ENCODE results near the gene PTPRZ1. TPM values are rescaled to one million over a fixed set of nuclear protein-coding genes. Genes with fewer than 3 reads are reported as not detected.

The PTPRZ1 gene
- total RNA-seq, 1 donor from 2014 or later: 11.4 TPM

DNA sequence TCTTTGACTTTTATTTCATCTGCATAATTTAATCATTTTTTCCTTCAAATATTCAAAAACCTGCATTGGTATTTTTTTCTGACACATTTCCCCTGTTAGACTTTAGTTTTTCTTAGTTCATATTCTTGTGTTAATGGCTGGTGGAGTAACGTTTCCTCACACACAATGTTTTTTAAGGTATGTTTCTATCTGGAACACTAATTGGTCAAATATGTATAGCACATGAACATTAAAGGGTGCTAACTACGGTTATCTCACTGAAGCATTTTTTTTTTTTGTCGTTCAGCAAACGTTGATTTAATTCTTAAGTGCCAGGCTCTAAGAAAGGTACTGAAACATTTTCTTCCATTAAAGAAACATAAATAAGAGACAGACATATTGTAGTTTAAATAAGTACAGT, 87.7 kb downstream of the PTPRZ1 start:
- no peak overlapping the region for H3K4me3 Mint-ChIP-seq (ENCODE audit: unreplicated experiment)
- no peaks in the 10 kb centered on the region for H3K4me1 Mint-ChIP-seq (ENCODE audit: low read depth, unreplicated experiment)
- H3K27me3 Mint-ChIP-seq (ENCODE audit: unreplicated experiment): no peaks in the 10 kb centered on the region
- no peaks in the 10 kb centered on the region for H3K9me3 Mint-ChIP-seq (ENCODE audit: unreplicated experiment)
- H3K36me3 Mint-ChIP-seq (ENCODE audit: unreplicated experiment): no peaks in the 10 kb centered on the region
- H3K27ac Mint-ChIP-seq (ENCODE audit: unreplicated experiment): no peak overlapping the region
- DNase-seq: no peak
- TF ChIP-seq, protein P1, sequence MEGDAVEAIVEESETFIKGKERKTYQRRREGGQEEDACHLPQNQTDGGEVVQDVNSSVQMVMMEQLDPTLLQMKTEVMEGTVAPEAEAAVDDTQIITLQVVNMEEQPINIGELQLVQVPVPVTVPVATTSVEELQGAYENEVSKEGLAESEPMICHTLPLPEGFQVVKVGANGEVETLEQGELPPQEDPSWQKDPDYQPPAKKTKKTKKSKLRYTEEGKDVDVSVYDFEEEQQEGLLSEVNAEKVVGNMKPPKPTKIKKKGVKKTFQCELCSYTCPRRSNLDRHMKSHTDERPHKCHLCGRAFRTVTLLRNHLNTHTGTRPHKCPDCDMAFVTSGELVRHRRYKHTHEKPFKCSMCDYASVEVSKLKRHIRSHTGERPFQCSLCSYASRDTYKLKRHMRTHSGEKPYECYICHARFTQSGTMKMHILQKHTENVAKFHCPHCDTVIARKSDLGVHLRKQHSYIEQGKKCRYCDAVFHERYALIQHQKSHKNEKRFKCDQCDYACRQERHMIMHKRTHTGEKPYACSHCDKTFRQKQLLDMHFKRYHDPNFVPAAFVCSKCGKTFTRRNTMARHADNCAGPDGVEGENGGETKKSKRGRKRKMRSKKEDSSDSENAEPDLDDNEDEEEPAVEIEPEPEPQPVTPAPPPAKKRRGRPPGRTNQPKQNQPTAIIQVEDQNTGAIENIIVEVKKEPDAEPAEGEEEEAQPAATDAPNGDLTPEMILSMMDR (IDR thresholded peaks at IDR 0.05; ENCODE audit: partially characterized antibody, unreplicated experiment): no peak

DNA sequence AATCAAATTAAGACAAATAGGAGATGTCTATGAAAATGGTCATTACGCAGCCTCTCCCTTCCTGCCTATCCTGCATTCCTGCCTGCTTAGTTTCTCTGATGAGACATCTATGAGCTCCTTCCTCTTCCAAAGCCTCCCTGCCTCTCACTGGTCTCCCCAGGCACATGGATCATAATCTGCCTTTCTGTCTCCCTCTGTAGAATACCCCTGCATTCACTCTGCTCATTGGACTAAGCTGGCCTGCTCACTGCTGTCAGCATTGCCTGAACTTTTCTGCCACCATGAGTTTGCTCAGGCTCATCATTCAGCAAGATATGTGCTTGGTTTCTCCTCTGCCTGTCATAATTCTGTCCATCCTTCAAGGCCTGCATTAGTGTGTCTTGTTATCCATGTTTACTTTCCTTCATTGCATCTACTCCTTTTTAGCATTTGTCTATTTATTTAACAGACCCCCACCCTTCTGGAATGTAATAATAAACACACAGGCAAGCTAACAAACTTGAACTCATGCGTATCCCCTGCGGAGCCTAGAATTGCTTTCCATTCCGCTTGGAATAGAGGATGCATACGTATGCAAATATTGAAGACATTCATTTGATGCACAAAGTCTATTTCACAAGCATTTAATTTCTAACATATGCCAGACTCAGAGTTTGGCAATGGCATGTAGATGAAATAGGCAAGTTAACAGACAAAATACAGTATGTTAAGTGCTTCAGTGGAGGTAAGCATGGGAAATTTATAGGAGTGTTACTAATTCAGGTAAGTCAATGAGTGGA, 88.3 kb downstream of the PTPRZ1 start:
- Mint-ChIP-seq H3K9me3 (ENCODE audit: unreplicated experiment) (no peaks in the 10 kb centered on the region), H3K27me3 (ENCODE audit: unreplicated experiment) (no peaks in the 10 kb centered on the region), H3K4me1 (ENCODE audit: low read depth, unreplicated experiment) (no peaks in the 10 kb centered on the region), H3K4me3 (ENCODE audit: unreplicated experiment) (no peak overlapping the region), H3K36me3 (ENCODE audit: unreplicated experiment) (no peaks in the 10 kb centered on the region), H3K27ac (ENCODE audit: unreplicated experiment) (no peak overlapping the region)
- DNase-seq: no peak
- TF ChIP-seq, protein P1 (IDR thresholded peaks at IDR 0.05; ENCODE audit: partially characterized antibody, unreplicated experiment): no peak

DNA sequence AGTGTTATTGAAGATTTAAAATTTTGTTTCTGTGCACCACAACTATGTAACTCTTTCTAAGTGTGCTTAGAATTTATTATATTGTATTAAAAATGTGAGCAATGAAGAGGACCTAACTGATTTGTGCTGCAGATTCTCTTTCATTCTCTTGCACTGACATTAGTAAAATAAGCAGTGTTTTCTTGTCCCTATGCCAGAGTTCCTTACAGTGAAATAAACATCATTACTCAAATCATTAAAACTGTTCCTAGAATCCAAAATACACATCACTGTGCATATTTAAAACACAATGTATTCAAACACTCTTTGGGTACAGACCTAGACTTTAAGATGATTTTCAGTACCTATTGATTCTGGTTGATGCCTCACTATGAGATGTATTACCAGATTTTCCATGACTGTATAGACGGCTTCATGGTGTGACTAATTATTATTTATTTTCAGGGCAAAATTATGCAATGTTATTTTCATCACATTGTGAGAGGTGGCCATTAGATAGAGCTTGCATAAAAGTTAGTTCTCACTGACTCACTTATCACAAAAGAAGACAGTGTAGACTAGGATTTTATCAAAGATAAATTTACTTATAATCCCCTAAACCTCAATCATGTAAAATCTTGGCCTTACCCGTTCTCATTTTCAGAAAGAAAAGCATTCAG, 93.4 kb downstream of the PTPRZ1 start:
- no peaks in the 10 kb centered on the region for H3K9me3 Mint-ChIP-seq (ENCODE audit: unreplicated experiment)
- DNase-seq: no peak
- no peaks in the 10 kb centered on the region for H3K27me3 Mint-ChIP-seq (ENCODE audit: unreplicated experiment)
- no peak overlapping the region for H3K27ac Mint-ChIP-seq (ENCODE audit: unreplicated experiment)
- H3K4me3 Mint-ChIP-seq (ENCODE audit: unreplicated experiment): no peak overlapping the region
- no peaks in the 10 kb centered on the region for H3K36me3 Mint-ChIP-seq (ENCODE audit: unreplicated experiment)
- no peaks in the 10 kb centered on the region for H3K4me1 Mint-ChIP-seq (ENCODE audit: low read depth, unreplicated experiment)
- TF ChIP-seq, protein P1 (IDR thresholded peaks at IDR 0.05; ENCODE audit: partially characterized antibody, unreplicated experiment): no peak

DNA sequence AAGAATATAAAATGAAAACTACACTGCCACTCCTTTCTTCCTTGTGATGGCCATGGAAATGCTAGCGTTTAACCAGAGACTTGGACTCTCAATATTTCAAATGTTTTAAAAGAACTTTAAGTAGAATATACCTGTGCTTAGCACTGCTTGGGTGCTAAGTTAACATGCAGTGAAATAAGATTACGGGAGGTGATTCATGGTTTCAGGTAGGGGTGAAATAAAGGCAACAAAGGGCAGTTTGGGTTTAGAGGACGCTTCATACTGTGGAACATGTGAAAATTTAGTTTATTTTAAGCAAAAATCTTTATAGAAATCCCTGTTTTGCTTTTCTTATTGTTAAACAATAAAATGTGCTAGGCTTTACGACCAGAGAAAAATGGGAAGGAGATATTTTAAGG, 94.0 kb downstream of the PTPRZ1 start:
- no peaks in the 10 kb centered on the region for H3K36me3 Mint-ChIP-seq (ENCODE audit: unreplicated experiment)
- H3K27ac Mint-ChIP-seq (ENCODE audit: unreplicated experiment): no peak overlapping the region
- TF ChIP-seq, protein P1 (IDR thresholded peaks at IDR 0.05; ENCODE audit: partially characterized antibody, unreplicated experiment): no peak
- H3K4me3 Mint-ChIP-seq (ENCODE audit: unreplicated experiment): no peak overlapping the region
- H3K9me3 Mint-ChIP-seq (ENCODE audit: unreplicated experiment): no peaks in the 10 kb centered on the region
- H3K4me1 Mint-ChIP-seq (ENCODE audit: low read depth, unreplicated experiment): no peaks in the 10 kb centered on the region
- no peak for DNase-seq
- H3K27me3 Mint-ChIP-seq (ENCODE audit: unreplicated experiment): no peaks in the 10 kb centered on the region

DNA sequence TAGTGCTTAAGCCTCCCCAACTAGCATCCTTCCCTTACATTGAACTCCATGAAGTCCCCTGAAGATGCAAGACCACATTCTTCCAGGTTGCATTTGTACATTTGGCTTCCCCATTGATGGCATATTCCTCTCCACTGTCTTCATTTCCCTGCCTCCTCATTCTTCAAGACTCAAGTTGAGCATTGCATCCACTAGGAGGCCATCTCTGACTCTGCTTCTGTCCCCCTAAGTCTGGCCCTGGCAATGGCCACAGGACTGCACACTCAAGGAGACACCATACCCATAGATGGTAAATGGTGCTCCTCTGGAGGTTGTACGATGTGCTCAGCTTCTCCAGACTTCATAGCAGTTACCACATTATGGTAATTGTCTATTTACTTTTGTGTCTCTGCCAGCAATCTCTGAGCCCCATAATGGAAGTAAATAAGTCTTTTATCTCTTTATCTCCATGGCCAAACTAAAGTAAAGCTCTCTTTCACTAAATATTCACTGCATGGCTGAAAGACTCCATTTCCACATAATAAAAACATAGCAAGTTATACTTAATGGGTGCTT, 112.6 kb downstream of the PTPRZ1 start:
- H3K27ac Mint-ChIP-seq (ENCODE audit: unreplicated experiment): no peak overlapping the region
- TF ChIP-seq, protein P1 (IDR thresholded peaks at IDR 0.05; ENCODE audit: partially characterized antibody, unreplicated experiment): no peak
- H3K27me3 Mint-ChIP-seq (ENCODE audit: unreplicated experiment): peaks cover 2% of the 10 kb centered on the region
- no peak overlapping the region for H3K4me3 Mint-ChIP-seq (ENCODE audit: unreplicated experiment)
- H3K4me1 Mint-ChIP-seq (ENCODE audit: low read depth, unreplicated experiment): no peaks in the 10 kb centered on the region
- no peaks in the 10 kb centered on the region for H3K36me3 Mint-ChIP-seq (ENCODE audit: unreplicated experiment)
- no peak for DNase-seq
- no peaks in the 10 kb centered on the region for H3K9me3 Mint-ChIP-seq (ENCODE audit: unreplicated experiment)

Data from glutamatergic neuron (in vitro differentiated cells).